HUES64 (cell line): ENCODE measurements around the gene GAS1.

Experiments used
- H3K27ac ChIP-seq: 2 replicates; pipeline ENCODE4 v1.7.0; 2013; ENCODE audit warnings: low read depth, low read length, inconsistent platforms
- H3K27me3 ChIP-seq: 2 replicates; pipeline ENCODE4 v1.6.1; 2013; ENCODE audit warnings: mild to moderate bottlenecking, low read length; ENCODE audit not compliant: insufficient read depth
- H3K36me3 ChIP-seq: 2 replicates; pipeline ENCODE4 v1.6.1; 2013; ENCODE audit warnings: mild to moderate bottlenecking, low read length; ENCODE audit not compliant: insufficient read depth
- H3K4me1 ChIP-seq: 2 replicates; pipeline ENCODE4 v1.6.1; 2013; ENCODE audit warnings: mild to moderate bottlenecking, low read length, moderate library complexity; ENCODE audit not compliant: insufficient read depth
- H3K4me3 ChIP-seq: 2 replicates; pipeline ENCODE4 v1.5.1; 2013; ENCODE audit warnings: mild to moderate bottlenecking, low read length, moderate library complexity
- H3K9ac ChIP-seq: 2 replicates; pipeline ENCODE4 v1.6.1; 2013; ENCODE audit warnings: mild to moderate bottlenecking, low read depth, low read length
- H3K9me3 ChIP-seq: 2 replicates; pipeline ENCODE4 v1.6.1; 2013; ENCODE audit warnings: low read depth, low read length; ENCODE audit not compliant: insufficient read depth
- WGBS: fragments of 150-250, 120-280 bp; methylation state at CpG from one replicate; pipeline ENCODE4 v1.1.7; 2013; ENCODE audit warnings: missing lambda C conversion rate; 5-methylcytosine and 5-hydroxymethylcytosine counted together

Gene GAS1

DNA sequence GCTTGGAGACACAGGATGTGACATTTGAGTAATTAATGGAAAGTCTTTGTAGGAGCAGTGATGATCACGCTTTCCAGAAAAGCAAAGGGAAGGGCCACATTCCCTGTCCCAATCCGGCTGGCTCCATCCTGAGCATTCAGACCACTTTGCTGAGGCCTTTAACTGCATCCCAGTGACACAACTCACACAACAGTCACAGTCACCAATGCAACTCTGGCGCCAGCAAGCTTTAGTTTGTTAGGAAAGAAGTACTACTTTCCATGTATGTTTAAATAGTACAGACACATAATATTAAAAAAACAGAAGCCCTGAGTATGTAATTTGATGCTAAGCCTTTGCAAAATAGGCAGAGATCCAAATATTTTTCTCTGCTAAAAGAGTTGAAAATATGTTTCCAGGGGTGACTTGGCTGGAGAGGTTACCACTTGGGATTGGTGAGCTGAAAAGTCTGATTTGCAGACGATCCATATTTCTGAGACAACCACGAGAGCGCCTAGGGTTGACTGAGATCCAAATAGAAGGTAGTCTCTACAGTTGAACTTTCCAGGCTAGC lies 31.7 kb upstream of the GAS1 start:
- WGBS: 83% methylated on average over 5 of the region's 6 CpGs
- H3K27me3 ChIP-seq: no peaks in the 10 kb centered on the region
- no peaks in the 10 kb centered on the region for H3K9me3 ChIP-seq
- H3K4me1 ChIP-seq: no peaks in the 10 kb centered on the region
- no peak overlapping the region for H3K9ac ChIP-seq
- H3K27ac ChIP-seq: no peak overlapping the region
- H3K4me3 ChIP-seq: no peak overlapping the region
- H3K36me3 ChIP-seq: no peaks in the 10 kb centered on the region

DNA sequence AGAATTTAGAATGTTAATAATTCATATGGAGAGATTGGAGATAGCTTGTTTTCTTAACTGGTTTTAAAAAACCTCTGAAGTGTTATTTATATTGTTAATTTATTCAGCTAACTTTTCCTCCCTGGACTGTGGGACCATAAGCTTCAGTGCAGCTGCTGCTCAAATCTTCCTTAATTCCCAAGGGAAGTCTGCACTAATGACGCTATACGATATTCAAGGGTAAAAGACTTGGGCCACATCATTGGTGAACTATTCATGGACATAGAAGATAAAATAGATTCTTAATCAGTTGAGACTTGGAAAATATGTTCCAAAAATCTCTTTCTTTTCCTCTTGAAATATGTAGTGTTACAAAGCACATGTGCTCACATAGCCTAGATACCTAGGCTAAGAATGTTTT lies 31.1 kb upstream of the GAS1 start:
- no peaks in the 10 kb centered on the region for H3K9me3 ChIP-seq
- no peak overlapping the region for H3K27ac ChIP-seq
- H3K36me3 ChIP-seq: no peaks in the 10 kb centered on the region
- no peak overlapping the region for H3K9ac ChIP-seq
- no peaks in the 10 kb centered on the region for H3K27me3 ChIP-seq
- 95% methylated on average over 2 of the region's 2 CpGs for WGBS
- H3K4me1 ChIP-seq: no peaks in the 10 kb centered on the region
- H3K4me3 ChIP-seq: no peak overlapping the region

DNA sequence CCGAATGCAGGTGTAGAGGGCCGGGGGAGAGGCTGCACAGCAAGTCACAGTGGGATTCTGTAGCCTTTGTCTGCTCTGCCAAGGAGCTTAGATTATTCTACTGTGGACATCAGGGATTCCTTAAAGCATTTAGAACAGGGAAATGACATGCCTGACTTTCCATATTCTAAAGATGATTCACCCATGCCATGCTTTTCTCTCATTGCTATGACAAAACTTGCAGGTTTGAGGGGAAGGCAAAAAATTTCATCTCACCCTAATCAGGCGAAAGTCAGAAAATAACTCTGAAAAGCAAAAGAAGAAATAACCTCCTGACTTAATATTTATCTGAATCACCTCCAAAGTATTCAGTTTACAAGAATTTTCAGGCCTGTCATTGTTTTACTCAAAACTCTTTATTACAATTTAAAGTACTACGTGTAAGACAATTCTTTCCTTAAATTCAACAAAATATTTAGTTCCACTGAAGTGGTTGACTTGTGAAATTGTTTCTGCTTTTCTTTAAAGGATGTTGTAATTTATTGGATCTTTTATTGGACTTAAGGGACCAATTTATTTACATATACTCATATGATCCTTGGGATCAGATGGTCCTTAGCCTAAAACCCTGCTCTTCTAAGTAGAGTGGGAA lies 30.0 kb upstream of the GAS1 start:
- H3K27ac ChIP-seq: no peak overlapping the region
- no peaks in the 10 kb centered on the region for H3K27me3 ChIP-seq
- WGBS: 90% methylated on average over 4 of the region's 4 CpGs
- no peak overlapping the region for H3K4me3 ChIP-seq
- no peaks in the 10 kb centered on the region for H3K4me1 ChIP-seq
- no peaks in the 10 kb centered on the region for H3K9me3 ChIP-seq
- no peaks in the 10 kb centered on the region for H3K36me3 ChIP-seq
- H3K9ac ChIP-seq: no peak overlapping the region

DNA sequence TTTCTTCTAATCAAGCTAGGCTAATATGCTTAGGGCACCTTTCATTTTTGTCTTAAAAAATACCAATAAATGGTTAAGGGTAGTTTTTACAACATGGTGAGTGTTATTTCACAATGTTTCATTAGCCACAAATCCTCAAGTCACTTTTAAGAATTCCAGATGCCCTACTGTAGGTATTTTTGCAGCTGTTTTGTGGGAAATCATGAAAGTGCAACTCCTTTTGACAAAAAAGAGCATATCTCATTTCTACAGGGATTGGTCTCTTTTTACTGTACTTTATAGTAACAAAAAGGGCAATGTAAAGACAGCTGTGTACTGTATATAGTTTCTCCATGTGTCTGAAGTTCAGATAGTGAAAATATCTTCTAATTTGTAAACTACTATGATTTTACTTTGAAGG lies 28.3 kb upstream of the GAS1 start:
- Histone ChIP-seq H3K27me3 (no peaks in the 10 kb centered on the region), H3K27ac (no peak overlapping the region), H3K4me3 (no peak overlapping the region), H3K36me3 (no peaks in the 10 kb centered on the region), H3K9me3 (no peaks in the 10 kb centered on the region), H3K9ac (no peak overlapping the region), H3K4me1 (peaks cover 8% of the 10 kb centered on the region; the same call in 1 of the 2 replicates)

DNA sequence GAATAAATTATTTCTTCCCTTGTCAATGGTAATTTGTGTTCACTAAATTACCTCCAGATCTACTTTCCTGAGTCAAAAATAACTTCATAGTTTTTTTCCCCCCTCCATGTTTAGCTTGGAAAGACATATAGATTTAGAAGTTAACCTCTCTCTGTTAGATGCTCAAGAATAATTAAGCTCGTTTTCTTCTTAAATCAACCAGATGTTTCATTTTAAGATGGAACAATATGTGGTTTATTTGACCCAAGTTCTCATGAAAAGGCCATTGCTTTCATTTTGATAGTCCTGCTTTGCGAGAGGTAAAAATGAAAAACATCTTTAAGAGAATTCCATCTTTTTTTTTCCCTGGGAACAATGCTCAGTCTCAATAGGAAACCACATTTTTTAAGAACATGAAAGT lies 27.7 kb upstream of the GAS1 start:
- no peak overlapping the region for H3K4me3 ChIP-seq
- H3K9me3 ChIP-seq: no peaks in the 10 kb centered on the region
- no peaks in the 10 kb centered on the region for H3K36me3 ChIP-seq
- WGBS: 96% methylated on average over 2 of the region's 2 CpGs
- H3K4me1 ChIP-seq: peaks cover 8% of the 10 kb centered on the region; the same call in 1 of the 2 replicates
- H3K27ac ChIP-seq: no peak overlapping the region
- H3K9ac ChIP-seq: no peak overlapping the region
- no peaks in the 10 kb centered on the region for H3K27me3 ChIP-seq

DNA sequence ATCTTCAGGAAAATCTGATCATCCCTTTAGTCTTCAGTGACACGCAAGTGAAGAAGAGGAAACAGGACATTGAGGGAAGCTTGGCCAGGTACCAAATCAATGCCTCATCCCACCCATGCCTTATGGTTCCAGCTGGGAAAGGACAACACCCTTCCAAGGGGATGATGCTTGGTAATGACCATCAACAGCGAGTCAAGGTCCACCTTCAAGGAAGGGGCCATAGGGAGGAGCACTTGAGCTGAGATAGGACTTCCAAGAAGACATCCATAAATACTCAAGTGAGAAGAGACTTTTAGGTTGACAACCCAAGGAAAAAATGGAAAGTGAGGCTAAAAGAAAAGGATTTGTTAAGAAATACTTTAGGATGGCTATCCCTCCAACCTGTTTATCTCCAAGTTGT lies 27.1 kb upstream of the GAS1 start:
- H3K9me3 ChIP-seq: no peaks in the 10 kb centered on the region
- H3K4me1 ChIP-seq: peaks cover 8% of the 10 kb centered on the region; the same call in 1 of the 2 replicates
- no peak overlapping the region for H3K4me3 ChIP-seq
- no peaks in the 10 kb centered on the region for H3K27me3 ChIP-seq
- no peak overlapping the region for H3K27ac ChIP-seq
- no peaks in the 10 kb centered on the region for H3K36me3 ChIP-seq
- no peak overlapping the region for H3K9ac ChIP-seq
- WGBS: 85% methylated on average over 2 of the region's 2 CpGs

DNA sequence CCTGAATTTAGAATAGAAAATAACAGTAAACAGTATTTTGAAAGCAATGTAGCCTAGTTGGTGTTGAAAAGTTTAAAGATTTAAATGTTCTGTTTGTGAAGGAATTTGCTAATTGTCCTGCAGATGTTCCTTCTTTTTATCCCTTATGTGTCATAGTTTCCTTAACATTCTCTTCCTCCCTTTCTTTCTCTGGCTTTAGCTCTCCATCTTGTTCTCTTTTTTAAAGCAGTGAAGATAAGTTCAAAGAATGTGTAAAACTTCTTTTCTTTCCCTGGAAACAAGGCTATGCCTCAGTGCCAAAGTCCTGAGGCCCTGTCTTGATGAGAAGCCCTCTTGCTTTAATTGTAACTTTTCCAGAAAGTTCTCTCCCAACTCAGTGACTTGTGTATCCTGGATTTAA lies 24.4 kb upstream of the GAS1 start:
- Histone ChIP-seq H3K9ac (no peak overlapping the region), H3K27me3 (no peaks in the 10 kb centered on the region)

DNA sequence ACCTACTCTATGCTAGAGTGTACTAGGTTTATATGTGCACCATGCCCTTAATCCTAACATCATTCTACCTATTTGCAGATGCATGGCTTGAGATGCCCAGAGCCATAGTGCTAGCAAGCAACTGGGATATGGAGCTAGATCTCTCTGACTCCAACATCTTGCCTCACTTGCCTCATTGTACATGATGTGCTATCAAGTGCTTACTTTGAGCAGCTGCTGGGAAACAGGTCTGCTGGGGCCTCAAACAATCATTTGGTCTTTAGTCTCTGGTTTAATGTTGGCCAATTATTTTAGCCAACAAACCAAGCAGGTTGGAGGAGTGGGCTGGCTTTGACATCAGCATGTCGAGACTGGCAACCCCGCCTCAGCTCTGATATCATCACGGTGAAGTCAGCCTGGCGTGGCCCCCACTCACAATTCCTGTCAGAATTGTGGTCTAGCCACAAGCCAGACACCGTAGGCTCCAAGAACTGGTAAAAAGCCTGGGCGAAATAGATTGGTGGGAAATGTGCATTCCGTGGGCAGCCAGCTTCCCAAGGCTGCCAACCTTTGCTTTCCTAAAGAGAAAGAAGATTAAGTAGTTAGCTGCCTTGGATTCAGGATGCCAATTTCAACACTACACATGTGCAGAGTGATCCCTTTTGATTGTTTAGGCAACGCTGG lies 21.1 kb upstream of the GAS1 start:
- no peaks in the 10 kb centered on the region for H3K36me3 ChIP-seq
- no peak overlapping the region for H3K9ac ChIP-seq
- no peaks in the 10 kb centered on the region for H3K9me3 ChIP-seq
- no peak overlapping the region for H3K27ac ChIP-seq
- no peaks in the 10 kb centered on the region for H3K27me3 ChIP-seq
- peaks cover 8% of the 10 kb centered on the region; the same call in 1 of the 2 replicates for H3K4me1 ChIP-seq
- WGBS: 93% methylated on average over 8 of the region's 8 CpGs
- no peak overlapping the region for H3K4me3 ChIP-seq

More for the DNA sequence above, 24.4 kb upstream of the GAS1 start:
- peaks cover 8% of the 10 kb centered on the region; the same call in 1 of the 2 replicates for H3K4me1 ChIP-seq
- no peak overlapping the region for H3K4me3 ChIP-seq
- H3K9me3 ChIP-seq: no peaks in the 10 kb centered on the region
- no peak overlapping the region for H3K27ac ChIP-seq
- H3K36me3 ChIP-seq: no peaks in the 10 kb centered on the region

DNA sequence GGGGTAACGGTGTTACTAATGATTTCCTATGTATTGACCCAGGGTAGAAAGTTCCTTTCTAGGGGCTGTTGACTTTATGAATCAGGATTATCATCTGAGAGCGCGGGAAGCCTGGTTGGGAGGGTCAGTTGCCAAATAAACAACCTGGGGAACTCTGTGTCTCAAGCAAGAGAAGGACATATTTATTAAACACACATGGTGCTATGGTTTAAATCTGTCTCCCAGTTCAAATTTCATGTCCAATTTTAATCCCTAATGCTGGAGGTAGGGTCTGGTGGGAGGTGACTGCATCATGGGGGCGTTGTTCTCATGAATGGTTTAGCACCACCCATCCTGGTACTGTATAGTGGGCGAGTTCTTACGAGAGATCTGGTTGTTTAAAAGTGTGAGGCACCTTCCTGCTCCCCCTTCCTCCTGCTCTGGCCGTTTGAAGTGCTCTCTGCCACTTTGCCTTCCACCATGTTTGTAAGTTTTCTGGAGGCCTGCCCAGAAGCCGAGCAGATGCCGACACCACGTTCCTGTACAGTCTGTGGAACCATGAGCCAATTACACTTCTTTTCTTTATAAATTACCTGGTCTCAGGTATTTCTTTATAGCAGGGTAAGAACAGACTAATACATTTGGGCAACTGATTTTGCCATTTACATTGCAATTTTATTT lies 19.7 kb upstream of the GAS1 start:
- Histone ChIP-seq H3K27ac (no peak overlapping the region), H3K27me3 (no peaks in the 10 kb centered on the region), H3K9ac (no peak overlapping the region), H3K4me1 (peaks cover 5% of the 10 kb centered on the region; the same call in 1 of the 2 replicates), H3K36me3 (no peaks in the 10 kb centered on the region), H3K9me3 (no peaks in the 10 kb centered on the region), H3K4me3 (no peak overlapping the region)
- WGBS: 92% methylated on average over 10 of the region's 10 CpGs

DNA sequence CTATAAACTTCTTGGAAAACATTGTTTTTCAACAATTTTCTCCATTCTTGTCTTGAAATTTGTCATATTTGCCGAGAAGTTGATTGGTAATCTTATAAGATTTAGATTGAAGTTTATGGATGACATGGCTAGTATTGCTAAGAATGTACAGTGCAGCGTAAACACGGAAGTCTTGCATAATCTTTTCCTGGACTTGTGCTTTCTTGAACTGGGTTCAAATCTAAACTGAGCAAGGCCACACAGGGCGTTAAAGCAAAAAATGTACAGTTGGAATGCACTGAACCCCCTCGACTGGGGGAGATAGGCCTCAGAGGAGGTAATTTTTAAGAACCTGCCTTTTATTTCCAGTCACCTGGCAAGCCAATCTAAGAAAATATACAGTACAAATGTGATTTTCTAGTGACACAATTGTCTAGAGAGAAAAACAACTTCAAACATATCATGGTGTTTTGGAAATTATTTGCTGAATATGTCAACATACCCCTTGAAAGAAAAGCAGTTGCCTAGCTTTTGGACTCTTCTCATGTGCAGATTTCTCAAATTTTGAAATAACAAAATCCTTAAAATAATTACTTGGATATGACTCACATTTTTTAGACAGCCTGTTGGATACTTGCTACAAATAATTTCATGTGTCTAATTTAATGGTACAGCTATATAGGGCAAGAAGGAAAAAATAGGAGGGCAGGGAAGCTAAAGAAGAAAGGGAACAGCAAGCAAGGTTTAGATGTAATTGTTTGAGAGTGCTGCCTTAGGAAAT lies 18.5 kb upstream of the GAS1 start:
- 88% methylated on average over 5 of the region's 5 CpGs for WGBS
- no peak overlapping the region for H3K9ac ChIP-seq

DNA sequence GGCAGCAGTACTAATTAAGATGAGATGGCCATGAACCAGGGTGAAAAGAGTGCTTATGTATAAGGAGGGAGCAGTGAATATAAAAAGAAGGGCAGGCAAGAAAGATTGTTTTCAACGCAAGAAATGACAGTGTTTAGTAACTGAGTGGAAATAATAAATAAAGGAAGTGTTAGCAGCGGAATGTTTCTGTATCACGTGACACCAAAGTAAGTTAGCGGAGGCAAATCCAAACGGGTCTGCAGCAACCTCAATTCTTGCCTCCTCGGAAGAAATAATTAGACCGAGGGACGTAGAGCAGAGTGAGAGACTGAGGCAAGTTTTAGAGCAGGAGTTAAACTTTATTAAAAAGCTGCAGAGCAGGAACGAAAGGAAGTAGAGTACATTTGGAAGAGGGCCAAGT lies 15.4 kb upstream of the GAS1 start:
- no peak overlapping the region for H3K4me3 ChIP-seq
- H3K4me1 ChIP-seq: no peaks in the 10 kb centered on the region
- H3K9me3 ChIP-seq: no peaks in the 10 kb centered on the region
- H3K27ac ChIP-seq: no peak overlapping the region
- no peak overlapping the region for H3K9ac ChIP-seq
- WGBS: 95% methylated on average over 9 of the region's 9 CpGs
- no peaks in the 10 kb centered on the region for H3K36me3 ChIP-seq
- no peaks in the 10 kb centered on the region for H3K27me3 ChIP-seq

More for the DNA sequence above, 18.5 kb upstream of the GAS1 start:
- Histone ChIP-seq H3K4me1 (no peaks in the 10 kb centered on the region), H3K27ac (no peak overlapping the region), H3K36me3 (no peaks in the 10 kb centered on the region), H3K27me3 (no peaks in the 10 kb centered on the region), H3K9me3 (no peaks in the 10 kb centered on the region), H3K4me3 (no peak overlapping the region)
